NCI-H748 (cell line): Measurements from ENCODE around the gene ST6GAL2.

Experiments used
- DNase-seq: peaks from one replicate; lab custom pipeline; 2025; ENCODE audit not compliant: unreplicated experiment; lab: John Stamatoyannopoulos, UW

Gene ST6GAL2, protein sequence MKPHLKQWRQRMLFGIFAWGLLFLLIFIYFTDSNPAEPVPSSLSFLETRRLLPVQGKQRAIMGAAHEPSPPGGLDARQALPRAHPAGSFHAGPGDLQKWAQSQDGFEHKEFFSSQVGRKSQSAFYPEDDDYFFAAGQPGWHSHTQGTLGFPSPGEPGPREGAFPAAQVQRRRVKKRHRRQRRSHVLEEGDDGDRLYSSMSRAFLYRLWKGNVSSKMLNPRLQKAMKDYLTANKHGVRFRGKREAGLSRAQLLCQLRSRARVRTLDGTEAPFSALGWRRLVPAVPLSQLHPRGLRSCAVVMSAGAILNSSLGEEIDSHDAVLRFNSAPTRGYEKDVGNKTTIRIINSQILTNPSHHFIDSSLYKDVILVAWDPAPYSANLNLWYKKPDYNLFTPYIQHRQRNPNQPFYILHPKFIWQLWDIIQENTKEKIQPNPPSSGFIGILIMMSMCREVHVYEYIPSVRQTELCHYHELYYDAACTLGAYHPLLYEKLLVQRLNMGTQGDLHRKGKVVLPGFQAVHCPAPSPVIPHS

DNA sequence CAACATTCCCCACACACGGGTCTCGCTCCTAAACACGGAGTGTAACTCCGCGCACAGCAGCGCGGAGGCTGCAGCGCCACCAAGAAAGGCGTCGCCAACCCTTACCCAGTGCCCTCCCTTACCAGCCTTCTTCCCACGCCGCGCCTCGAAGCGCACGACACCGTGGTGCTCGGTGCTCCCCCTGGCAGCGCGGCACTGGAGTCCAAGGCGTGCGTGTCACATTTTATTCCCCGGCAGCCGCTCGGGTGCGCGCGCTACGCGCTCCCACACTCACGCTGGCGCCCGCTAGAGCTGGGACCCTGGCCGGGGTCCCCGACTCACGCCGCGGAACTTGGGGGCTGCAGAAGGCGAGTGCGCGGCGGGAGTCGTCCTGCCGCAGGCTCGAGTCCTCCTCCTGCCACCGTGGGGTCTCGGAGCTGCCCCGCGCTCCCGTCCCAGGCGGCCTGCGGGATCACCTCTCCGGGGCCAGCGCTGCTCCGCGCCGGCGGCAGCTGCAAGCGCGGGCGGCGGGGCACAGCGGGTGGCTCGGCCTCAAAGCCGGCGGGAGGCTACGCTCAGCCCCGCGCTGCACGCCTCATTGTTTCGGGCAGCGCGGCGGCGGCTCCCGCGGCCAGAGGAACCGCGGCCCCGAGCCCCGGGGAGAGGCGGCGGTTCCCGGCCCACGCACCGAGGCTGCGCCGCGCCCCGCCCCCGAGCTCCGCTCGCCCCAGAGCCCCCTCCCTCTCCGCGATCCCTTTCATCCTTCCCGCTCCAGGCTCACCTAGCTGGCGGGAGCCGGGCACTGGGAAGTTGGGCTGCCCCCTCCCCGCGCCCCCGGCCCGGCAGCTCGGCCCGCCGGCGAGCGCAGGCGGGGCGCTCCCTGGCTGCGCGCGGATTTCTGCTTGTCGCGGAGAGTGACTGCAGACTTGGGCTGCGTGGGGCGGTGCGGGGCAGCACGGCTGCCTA, at the start of gene ST6GAL2:
Gene ST6GAL2 (minus strand): TSS at position 197 of the 945 bp plus-strand sequence. CDS start 42,190 bp downstream, outside the sequence.
- peak; percentile 70 for DNase-seq

DNA sequence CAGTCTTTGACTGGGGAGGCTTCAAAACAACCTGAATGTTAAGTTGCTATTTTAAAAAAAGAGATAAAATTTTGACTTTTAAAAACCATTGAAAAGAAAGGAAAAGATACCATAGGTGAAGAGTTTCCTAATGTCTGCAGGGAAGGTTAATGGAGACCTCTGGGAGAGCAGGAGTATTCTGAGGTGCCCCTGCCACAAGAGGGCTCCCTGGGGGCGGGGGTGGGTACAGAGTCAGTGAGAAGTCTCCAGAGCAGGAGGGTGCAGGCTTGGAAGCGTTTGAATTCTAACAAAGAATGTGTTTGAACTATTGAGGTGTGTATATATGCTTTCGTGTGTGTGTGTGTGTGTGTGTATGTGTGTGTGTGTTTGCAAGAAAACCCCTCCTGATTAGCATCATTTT, 46.7 kb upstream of the ST6GAL2 start:
- no peak for DNase-seq

DNA sequence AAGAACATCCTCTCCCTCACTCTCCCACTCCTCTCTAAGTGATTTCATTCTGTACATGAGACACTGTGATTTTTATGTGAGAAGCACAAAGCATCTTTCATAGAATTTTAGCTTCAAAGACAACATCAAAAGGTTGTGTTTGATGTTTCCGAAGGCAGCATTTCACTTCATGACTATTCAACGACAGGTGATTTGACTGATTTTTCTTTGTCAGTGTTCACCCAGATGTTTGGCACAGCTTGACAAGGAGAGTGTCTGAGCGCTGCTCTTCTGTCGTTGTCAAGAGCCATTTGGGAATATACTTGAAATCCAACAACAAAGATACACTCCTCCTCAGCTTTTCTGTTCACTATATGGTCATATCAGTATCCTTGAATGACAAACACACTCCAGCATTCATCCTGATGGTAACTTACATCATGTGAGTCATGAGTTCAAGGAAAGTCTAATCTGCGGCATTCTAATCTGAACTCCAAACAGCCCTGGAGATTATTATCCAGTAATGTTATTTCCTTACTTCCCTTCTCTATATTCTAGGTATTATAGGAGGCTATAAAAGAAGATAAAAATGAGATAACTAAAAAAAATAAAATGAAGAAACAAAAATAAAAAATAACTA, 45.9 kb upstream of the ST6GAL2 start:
- DNase-seq: no peak

DNA sequence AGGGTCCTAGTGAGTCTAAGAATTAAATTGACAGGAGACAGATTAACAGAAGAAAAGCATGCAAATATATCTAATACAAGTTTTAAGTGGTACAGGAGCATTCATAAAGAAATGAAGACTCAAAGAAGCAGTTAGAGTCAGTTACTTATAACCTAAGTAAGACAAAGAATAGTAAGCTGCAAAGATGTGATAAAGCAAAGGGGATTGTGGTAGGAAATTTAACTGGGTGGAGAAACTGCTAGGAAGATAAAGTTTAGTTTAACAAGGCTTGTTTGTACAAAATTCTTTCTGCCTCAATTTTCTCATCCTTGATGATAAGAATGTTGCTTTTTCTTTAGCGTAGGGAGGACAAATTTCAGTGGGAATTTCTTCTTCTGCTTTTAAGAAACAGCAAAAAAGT, 35.5 kb upstream of the ST6GAL2 start:
- DNase-seq: no peak

DNA sequence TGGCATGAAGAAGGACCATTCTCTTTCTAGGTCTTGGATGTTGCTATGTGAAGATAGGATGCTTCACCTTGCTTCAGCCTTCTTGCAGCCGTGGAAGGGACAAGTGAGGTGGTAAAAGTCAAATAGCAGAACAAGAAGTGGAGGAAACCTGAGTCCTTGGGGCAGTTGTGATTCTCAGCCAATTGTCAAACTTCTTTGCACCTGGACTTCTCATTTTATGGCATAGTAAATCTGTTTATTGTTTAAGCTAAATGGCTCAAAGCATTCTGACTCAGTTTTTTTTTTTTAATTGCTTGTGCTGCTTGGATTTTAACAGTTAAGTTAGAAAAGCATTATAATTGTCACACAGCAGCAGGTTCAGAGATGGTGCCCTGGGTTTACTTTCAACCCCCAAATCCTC, 33.0 kb upstream of the ST6GAL2 start:
- no peak for DNase-seq

DNA sequence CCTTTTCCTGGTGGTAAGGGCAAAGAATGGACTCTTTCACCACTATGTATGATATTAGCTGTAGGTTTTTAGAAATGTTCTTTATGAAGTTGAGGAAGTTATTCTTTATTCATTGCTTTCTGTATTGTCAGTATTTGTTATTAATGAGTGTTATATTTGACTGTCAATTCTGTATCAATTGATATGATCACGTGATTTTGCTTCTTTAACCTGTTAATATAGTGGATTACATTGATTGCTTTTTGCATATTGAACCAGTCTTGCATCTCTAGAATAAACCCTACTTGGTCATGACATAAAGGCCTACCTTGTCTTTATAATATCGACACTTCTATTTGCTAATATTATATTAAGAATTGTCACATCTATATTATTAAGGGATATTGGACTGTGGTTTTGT, 18.3 kb upstream of the ST6GAL2 start:
- DNase-seq: no peak

DNA sequence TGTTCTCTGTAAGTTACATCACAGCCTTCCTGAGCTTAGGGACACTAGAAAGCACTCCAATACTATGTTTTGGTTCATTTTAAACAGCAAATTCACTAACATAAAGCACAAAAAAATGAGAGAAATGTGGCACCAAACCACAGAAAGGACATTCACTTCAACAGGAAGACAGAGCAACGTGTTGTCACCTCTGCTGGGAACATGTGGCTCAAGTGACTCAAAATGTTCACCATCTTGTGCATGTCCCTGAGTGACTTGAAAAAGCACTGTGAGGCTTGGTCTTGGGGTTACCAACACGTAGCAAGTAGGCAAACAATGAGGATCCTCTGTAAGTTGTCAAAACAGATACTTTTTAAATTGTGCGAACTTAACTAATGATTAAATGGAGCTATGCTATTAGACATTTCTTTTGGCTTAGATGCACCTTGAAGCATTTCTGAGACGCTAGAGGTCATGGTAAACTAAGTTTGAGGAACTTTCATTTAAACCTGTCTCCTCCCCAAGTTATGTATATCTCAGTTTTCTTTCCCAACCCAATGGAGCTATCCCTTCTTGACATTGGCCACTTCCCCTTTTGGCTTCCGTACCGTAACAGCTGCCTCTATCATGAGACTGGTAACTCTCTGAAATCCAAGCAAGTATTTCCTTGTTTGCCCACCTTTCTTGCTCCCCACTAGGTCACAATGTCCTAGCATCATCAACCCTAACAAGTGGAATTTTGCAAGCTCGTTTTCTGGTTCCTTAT, 14.0 kb upstream of the ST6GAL2 start:
- no peak for DNase-seq

DNA sequence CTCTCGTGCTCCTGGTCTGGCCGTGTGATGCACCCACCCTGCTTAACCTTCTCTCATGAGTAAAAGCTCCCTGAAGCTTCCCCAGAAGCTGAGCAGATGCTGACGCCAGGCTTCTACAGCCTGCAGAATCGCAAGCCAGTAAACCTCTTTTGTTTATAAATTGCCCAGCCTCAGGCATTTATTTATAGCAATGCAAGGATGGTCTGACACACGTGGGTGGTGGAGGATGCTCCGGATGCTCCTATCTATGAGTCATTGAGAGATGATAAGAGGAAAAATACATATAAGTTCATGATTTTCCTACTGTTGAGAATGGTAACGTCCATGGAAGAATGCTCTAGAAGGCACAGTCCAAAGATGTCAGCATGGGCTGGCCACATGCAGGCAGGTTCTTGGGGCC, 8.6 kb upstream of the ST6GAL2 start:
- no peak for DNase-seq

DNA sequence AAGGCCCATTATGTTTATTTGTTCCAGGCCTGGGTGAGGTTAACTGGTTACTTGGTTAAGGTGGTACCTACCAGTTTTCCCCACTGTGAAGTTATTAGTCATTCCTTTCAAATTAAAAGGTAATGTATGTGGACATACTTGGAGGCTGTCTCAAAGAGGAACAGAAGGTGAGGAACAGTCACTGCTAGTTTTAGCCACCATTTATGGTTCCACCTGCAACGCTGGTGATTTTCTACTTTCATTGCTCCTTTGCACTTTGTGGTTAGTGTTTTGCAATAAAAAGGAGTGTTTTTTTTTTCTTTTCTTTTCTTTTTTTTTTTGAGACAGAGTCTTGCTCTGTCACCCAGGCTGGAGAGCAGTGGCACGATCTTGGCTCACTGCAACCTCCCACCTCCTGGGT, 6.1 kb upstream of the ST6GAL2 start:
- no peak for DNase-seq

DNA sequence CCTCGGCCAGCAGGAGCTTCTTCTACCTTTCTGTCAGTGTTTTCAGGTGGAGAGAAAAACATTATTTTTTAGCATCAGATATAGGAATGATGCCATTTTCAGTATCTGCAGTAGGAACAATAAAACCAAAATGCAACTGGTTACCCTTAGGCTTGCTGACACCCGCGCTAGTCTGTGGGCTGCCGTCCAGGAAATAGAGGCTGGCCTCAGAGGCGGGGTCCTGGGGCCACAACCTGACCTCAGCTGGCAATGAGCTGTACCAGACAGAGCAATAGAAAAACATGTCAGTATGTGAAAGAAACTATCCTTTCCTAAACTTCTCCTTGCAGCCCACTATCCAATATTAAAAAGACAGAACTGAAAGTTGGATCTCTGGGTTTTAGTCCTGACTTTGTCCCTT, 4.6 kb upstream of the ST6GAL2 start:
- no peak for DNase-seq

DNA sequence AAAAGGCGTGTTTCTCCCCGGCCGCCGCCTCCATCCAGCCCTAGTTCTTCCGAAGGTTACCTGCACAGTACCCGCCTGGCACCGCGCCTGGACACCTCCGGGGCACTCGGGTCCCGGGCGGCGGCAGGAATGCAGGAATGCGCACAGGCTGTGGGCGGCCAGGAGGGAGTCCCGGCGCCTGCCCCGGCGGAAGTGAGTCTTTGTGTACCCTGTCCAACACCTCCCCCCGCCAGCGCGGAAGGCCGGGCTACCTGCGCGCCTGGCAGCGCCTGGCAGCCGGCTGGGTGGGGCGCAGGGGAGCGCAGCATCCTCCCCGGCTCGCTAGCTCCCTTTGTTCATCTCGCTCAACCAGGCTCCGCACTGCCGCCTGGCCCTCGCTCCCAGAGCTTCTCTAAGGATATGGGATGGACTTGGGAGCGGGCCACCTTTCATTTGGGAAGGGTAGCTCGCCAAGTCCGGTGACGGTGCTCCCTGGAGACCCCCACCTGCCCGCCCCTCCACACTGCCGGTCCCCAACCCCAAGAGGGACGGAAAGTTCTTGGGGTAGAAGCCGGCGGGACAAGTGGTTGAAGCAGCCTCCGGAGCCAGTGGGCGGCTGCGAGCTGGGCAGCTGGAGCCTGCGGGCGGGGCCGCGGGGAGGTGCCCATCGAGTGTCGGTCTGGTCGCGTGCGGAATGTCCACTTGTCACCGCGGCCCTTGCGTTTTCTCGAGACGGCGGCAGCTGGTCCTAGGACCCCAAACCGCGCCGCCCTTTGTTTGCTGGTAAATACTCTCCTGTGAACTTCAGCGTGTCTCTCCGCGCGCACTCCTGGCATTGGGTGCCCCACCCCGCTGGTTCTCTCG, 1.2 kb upstream of the ST6GAL2 start:
- DNase-seq: peak; percentile 84

DNA sequence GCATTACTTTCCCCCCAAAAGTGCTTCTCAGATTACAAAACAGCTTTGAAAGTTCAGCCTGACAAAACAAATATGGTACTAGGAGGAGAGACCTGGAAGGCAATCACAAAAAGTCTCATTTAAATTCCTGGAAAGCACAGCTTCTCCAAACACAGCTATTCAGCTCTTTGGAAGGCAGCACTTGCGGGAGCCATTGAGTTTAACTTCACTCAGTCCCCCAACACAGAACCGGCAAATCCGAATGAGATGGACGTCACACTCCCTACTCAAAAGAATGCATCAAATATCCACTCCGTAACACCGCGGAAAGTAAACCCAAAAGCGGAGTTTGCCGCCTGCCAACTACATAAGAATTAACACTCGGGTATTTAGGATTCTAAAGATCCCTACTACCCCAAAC, 638 bp downstream of the ST6GAL2 start:
- peak; percentile 34 for DNase-seq

DNA sequence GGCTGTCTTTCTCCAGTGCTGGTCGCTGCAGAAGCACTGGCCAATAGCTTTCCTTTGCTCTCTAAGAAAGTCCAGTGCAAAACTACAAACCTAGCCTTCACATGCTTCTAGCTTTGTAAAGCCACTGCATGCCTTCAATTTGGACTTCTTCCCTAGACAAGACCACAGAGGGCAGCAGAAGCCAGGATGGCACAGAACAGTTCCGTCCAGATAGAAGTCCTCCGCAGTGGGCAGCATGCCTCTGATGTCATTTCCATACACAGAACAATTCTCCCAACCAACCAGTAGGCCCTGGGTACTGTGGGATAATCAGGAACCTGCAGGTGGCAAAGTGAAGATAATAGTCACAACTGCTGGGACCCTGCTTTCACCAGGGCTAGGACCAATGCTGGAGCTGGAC, 3.3 kb downstream of the ST6GAL2 start:
- DNase-seq: peak; percentile 16

DNA sequence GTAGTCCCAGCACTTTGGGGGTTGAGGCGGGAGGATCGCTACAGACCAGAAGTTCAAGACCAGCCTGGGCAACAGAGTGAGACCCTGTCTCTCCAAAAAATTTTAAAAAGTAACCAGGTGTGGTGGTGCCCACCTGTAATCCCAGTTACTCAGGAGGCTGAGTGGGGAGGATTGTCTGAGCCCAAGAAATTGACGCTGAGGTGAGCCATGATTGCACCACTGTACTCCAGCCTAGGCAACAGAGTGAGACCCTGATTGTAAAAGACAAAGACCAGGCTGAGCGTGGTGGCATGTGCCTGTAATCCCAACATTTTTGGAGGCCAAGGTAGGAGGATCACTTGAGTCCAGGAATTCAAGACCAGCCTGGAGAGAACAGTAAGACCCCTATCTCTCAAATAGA, 7.8 kb downstream of the ST6GAL2 start:
- DNase-seq: no peak

DNA sequence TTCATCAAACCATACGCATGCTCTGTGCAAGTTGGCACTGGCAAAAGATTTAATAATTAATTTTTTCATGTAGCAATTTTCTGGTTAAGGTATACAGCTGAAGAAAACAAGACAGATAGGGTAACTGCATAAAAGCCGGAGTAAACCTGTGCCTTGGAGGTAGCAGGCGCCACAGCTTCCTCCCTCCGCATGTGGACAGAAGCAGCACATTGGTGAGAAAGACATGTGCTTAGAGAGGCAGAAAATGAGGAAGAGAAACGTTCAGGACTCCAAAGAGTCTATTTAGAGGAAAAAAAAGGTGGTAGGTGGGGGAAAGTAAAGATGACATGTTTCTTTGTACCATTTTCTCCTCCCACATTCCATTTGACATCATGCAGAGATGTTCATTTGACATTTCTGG, 9.3 kb downstream of the ST6GAL2 start:
- no peak for DNase-seq

DNA sequence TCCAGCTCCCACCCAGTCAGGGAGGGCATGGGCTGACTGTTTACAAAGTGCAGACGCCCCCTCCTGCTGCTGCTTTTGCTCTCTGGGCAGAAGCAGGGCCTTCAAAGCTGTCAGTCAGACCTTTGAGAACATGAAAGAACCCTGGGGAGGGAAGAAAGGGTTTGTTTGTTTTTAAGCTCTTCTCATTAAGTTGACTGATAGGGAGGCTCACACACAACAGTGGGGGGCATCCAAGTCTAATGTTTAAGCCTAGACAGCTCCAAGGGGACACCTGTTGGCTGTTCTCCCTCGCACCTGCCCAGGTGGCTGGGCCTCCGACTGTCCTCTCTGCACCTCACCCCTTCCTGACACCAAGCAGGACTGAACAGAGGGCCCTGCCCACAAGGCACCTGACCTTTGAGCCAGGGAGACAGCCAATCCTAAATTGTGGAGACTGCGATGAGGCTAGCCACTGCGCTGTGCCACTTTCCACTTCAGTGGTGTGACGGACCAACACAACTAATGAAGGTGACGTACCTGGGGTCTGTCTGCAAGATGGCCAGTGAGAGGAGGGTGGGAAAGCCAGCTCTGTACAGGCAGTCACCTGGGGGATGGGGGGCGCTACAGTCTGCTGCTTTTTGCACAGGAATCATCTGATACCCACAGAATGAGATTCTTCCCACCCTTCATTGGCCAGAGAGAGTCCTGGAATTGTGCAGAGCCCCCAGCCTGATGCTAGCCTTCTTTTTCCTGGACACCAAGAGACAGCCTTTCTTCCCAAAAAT, 16.3 kb downstream of the ST6GAL2 start:
- DNase-seq: peak; percentile 60

DNA sequence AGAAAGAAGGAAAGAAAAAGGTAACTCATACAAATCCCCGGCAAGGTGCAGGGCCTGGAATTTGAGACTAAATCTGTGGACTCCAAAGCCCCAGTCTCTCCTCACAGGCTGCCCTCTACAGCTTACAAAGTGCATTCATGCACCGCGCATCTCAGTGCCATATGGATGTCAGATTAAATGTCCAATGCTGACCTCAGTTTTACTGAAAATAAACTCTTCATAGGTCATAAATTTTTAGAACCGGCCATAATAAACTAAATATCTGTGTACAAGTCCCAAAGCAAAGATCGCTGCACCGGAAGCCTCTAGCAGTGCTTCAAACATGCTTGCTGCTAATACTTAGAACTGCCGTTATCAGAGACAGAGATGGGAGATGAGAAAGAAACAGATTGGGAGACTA, 17.7 kb downstream of the ST6GAL2 start:
- DNase-seq: peak; percentile 31

DNA sequence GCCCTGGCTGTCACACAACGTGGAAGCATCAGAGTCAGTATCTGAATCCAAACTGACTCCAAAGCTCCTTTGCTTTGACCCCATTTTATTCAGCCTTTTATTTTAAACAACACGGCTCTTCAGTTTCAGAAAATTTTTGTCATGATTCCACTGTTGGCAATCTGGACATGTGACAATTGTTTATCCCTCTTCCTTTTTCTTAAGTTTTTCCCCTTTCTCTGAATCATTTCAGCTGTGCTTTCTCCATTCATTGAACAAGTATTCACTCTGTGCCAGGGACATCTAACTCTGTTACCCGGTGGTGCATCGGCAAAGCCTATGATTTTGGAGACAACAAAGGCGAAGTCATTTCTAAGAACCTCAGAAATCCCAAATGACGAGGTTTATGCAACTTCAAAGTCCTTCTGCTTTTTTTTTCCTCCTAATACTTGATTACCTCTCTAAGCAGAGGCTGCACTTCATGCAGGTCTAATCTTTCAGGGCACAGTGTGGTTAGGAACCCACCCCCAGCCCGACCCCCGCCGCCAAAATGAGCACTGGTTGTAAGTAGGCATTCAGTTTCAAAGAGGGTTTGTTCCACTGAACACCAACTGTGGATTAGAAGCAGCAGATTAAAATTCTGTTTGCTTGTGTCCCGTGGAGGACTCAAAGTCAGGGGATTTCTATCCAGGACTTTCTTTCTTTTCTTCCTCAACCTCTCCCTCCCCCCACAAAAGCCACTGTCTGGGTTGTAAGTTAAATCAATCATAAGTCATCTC, 18.6 kb downstream of the ST6GAL2 start:
- no peak for DNase-seq
